Erythroblast (primary cell): ENCODE results near the gene PES1.

Experiments used
- GATA1 ChIP-seq: IDR thresholded peaks from 2 replicates; pipeline ENCODE4 v1.6.1; 2011; ENCODE audit warnings: low read depth, mild to moderate bottlenecking, control low read depth, low read length, moderate library complexity
- POLR2A ChIP-seq: IDR thresholded peaks from 2 replicates; pipeline ENCODE4 v1.6.1; 2011; ENCODE audit warnings: mild to moderate bottlenecking, low read length

GRCh38 chr22:30604723-30605122, 13.0 kb upstream of the PES1 start:
- TF ChIP-seq POLR2A (no peak), GATA1 (no peak)
